Neural cell (in vitro differentiated cells): ENCODE results near the gene STAP2. TPM values are rescaled to one million over a fixed set of nuclear protein-coding genes. Genes with fewer than 3 reads are reported as not detected.

ENCODE experiments used
- H2AFZ ChIP-seq: fragments of 200-600, 300-800 bp; sonication (generic), shearing (Covaris generic); 2 replicates; pipeline ENCODE4 v1.6.0; 2014; ENCODE audit warnings: low read depth, mild to moderate bottlenecking, antibody characterized with exemption, low read length, moderate library complexity
- H3F3A ChIP-seq: fragments of 200-600 bp; shearing (Covaris generic); 2 replicates; pipeline ENCODE4 v1.6.1; 2016; ENCODE audit warnings: mild to moderate bottlenecking, moderate library complexity, mixed read lengths, antibody characterized with exemption, low read length; ENCODE audit not compliant: insufficient read depth, poor library complexity, severe bottlenecking
- H3K27ac ChIP-seq: fragments of 200-600, 300-800 bp; sonication (generic), shearing (Covaris generic); 2 replicates; pipeline ENCODE4 v1.5.1; 2014; ENCODE audit warnings: mild to moderate bottlenecking, low read length, moderate library complexity
- H3K27me3 ChIP-seq: fragments of 300-800, 200-600 bp; sonication (generic), shearing (Covaris generic); 2 replicates; pipeline ENCODE4 v1.6.0; 2014; ENCODE audit warnings: mild to moderate bottlenecking, low read depth, low read length, moderate library complexity; ENCODE audit not compliant: insufficient read depth
- H3K36me3 ChIP-seq: fragments of 300-800, 200-600 bp; sonication (generic), shearing (Covaris generic); 2 replicates; pipeline ENCODE4 v1.5.1; 2014; ENCODE audit warnings: mild to moderate bottlenecking, antibody characterized with exemption, low read length, moderate library complexity; ENCODE audit not compliant: insufficient read depth
- H3K4me2 ChIP-seq: fragments of 300-800, 200-600 bp; sonication (generic), shearing (Covaris generic); 2 replicates; pipeline ENCODE4 v1.6.0; 2014; ENCODE audit warnings: mild to moderate bottlenecking, low read length
- H3K4me3 ChIP-seq: fragments of 300-800, 200-600 bp; sonication (generic), shearing (Covaris generic); 2 replicates; pipeline ENCODE4 v1.5.1; 2014; ENCODE audit warnings: mild to moderate bottlenecking, low read length, moderate library complexity
- H3K79me2 ChIP-seq: fragments of 200-600 bp; shearing (Covaris generic); replicated peaks from 2 replicates; pipeline ENCODE4 v1.6.0; 2014; ENCODE audit warnings: mild to moderate bottlenecking, low read length, moderate library complexity; ENCODE audit not compliant: insufficient read depth
- H3K9ac ChIP-seq: fragments of 300-800, 200-600 bp; sonication (generic), shearing (Covaris generic); 2 replicates; pipeline ENCODE4 v1.6.1; 2016; ENCODE audit warnings: mild to moderate bottlenecking, low read length, mixed read lengths
- H3K9me2 ChIP-seq: fragments of 200-600 bp; shearing (Covaris generic); 2 replicates; pipeline ENCODE4 v1.6.1; 2016; ENCODE audit warnings: mild to moderate bottlenecking, low read length, mixed read lengths; ENCODE audit not compliant: insufficient read depth
- H3K9me3 ChIP-seq: fragments of 200-600, 300-800 bp; sonication (generic), shearing (Covaris generic); 2 replicates; pipeline ENCODE4 v1.6.1; 2016; ENCODE audit warnings: mild to moderate bottlenecking, mixed run types, low read length, moderate library complexity, mixed read lengths
- H4K20me1 ChIP-seq: fragments of 200-600 bp; shearing (Covaris generic); 2 replicates; pipeline ENCODE4 v1.6.1; 2016; ENCODE audit warnings: mild to moderate bottlenecking, mixed run types; ENCODE audit not compliant: insufficient read depth
- CTCF ChIP-seq: fragments of 450-650 bp; IDR thresholded peaks from 2 replicates; pipeline ENCODE4 v1.5.1; 2014; ENCODE audit warnings: antibody characterized with exemption, mild to moderate bottlenecking, moderate library complexity; ENCODE audit not compliant: poor library complexity, severe bottlenecking
- EP300 ChIP-seq: fragments of 450-650 bp; conservative IDR thresholded peaks from 2 replicates; pipeline ENCODE4 v1.6.1; 2014; ENCODE audit warnings: antibody characterized with exemption, mild to moderate bottlenecking, moderate library complexity; ENCODE audit not compliant: poor library complexity, severe bottlenecking
- EZH2 ChIP-seq: fragments of 200-600, 300-800 bp; shearing (Covaris generic), sonication (generic); IDR thresholded peaks from 2 replicates; pipeline ENCODE4 v1.6.1; 2014; ENCODE audit warnings: antibody characterized with exemption, low read length, borderline replicate concordance, mild to moderate bottlenecking; ENCODE audit not compliant: insufficient read depth, poor library complexity, severe bottlenecking
- MXI1 ChIP-seq: fragments of 450-650 bp; conservative IDR thresholded peaks from 2 replicates; pipeline ENCODE4 v1.6.1; 2014; ENCODE audit warnings: antibody characterized with exemption, mild to moderate bottlenecking; ENCODE audit not compliant: poor library complexity, severe bottlenecking
- POLR2AphosphoS5 ChIP-seq: IDR thresholded peaks from 2 replicates; pipeline ENCODE4 v1.6.1; 2012
- RAD21 ChIP-seq: fragments of 450-650 bp; conservative IDR thresholded peaks from 2 replicates; pipeline ENCODE4 v1.6.1; 2014; ENCODE audit warnings: antibody characterized with exemption, mild to moderate bottlenecking, moderate library complexity
- SMC3 ChIP-seq: fragments of 450-650 bp; conservative IDR thresholded peaks from 2 replicates; pipeline ENCODE4 v1.6.1; 2014; ENCODE audit warnings: antibody characterized with exemption, mild to moderate bottlenecking, moderate library complexity; ENCODE audit not compliant: poor library complexity
- TAF1 ChIP-seq: IDR thresholded peaks from 2 replicates; pipeline ENCODE4 v1.6.1; 2012; ENCODE audit warnings: low read depth
- polyA plus RNA-seq: library from polyadenylated mRNA; depleted of rRNA; stranded (reverse); fragments of >200 nt; gene quantifications from 2 replicates; pipeline ENCODE4 v1.2.3, GENCODE V29; 2014

Gene STAP2
- polyA plus RNA-seq, 1 donor from 2014 or later, result 0.16 TPM

GRCh38 chr19:4361152-4362046 lies 22.8 kb upstream of the STAP2 start:
- no peaks in the 10 kb centered on the region for H3K9me3 ChIP-seq
- no peaks in the 10 kb centered on the region for H3F3A ChIP-seq
- no peak overlapping the region for H3K4me2 ChIP-seq
- no peak overlapping the region for H3K9ac ChIP-seq
- H3K27ac ChIP-seq, result no peak overlapping the region
- H3K79me2 ChIP-seq, result no peaks in the 10 kb centered on the region
- H2AFZ ChIP-seq, result no peak overlapping the region
- no peaks in the 10 kb centered on the region for H3K9me2 ChIP-seq
- H3K36me3 ChIP-seq, result no peaks in the 10 kb centered on the region
- no peaks in the 10 kb centered on the region for H3K27me3 ChIP-seq
- H4K20me1 ChIP-seq, result no peaks in the 10 kb centered on the region
- TF ChIP-seq POLR2AphosphoS5, result peak; percentile 24
- no peak for TF ChIP-seq CTCF
- TF ChIP-seq TAF1, result no peak
- no peak for TF ChIP-seq SMC3
- H3K4me3 ChIP-seq, result no peak overlapping the region

GRCh38 chr19:4360641-4361151 lies 22.1 kb upstream of the STAP2 start:
- Histone ChIP-seq H3K36me3 (no peaks in the 10 kb centered on the region), H3K27ac (no peak overlapping the region), H4K20me1 (no peaks in the 10 kb centered on the region)

GRCh38 chr19:4360081-4360569 lies 21.5 kb upstream of the STAP2 start:
- TF ChIP-seq CTCF, result no peak
- peak; percentile 1 for TF ChIP-seq POLR2AphosphoS5
- no peak for TF ChIP-seq SMC3
- TF ChIP-seq EP300, result no peak
- TF ChIP-seq RAD21, result no peak
- no peak for TF ChIP-seq EZH2
- no peak for TF ChIP-seq TAF1
- TF ChIP-seq MXI1, result no peak
- H3K9ac ChIP-seq, result no peak overlapping the region
- H3K4me3 ChIP-seq, result no peak overlapping the region
- no peak overlapping the region for H3K27ac ChIP-seq
- no peaks in the 10 kb centered on the region for H4K20me1 ChIP-seq
- no peaks in the 10 kb centered on the region for H3F3A ChIP-seq
- H3K36me3 ChIP-seq, result no peaks in the 10 kb centered on the region
- H3K79me2 ChIP-seq, result no peaks in the 10 kb centered on the region
- no peaks in the 10 kb centered on the region for H3K9me3 ChIP-seq
- no peaks in the 10 kb centered on the region for H3K9me2 ChIP-seq
- H2AFZ ChIP-seq, result no peak overlapping the region
- no peaks in the 10 kb centered on the region for H3K27me3 ChIP-seq
- H3K4me2 ChIP-seq, result no peak overlapping the region

More at GRCh38 chr19:4360641-4361151, 22.1 kb upstream of the STAP2 start:
- Histone ChIP-seq H3K9ac (no peak overlapping the region), H3F3A (no peaks in the 10 kb centered on the region), H3K79me2 (no peaks in the 10 kb centered on the region), H3K9me2 (no peaks in the 10 kb centered on the region), H2AFZ (no peak overlapping the region), H3K9me3 (no peaks in the 10 kb centered on the region), H3K4me2 (no peak overlapping the region), H3K27me3 (no peaks in the 10 kb centered on the region), H3K4me3 (no peak overlapping the region)
- TF ChIP-seq SMC3 (no peak), EP300 (no peak)
